HG03460 (cell line): ENCODE results near the gene TCL1B.
A peak's percentile ranks its signal among the peaks of the same experiment; 100 is the strongest.

ENCODE experiments used
- ATAC-seq: cut with Tn5 transposase; IDR thresholded peaks from one replicate; pipeline ENCODE4 v1.9.1; 2021; ENCODE audit not compliant: unreplicated experiment

TCL1B gene

GRCh38 chr14:95666450-95666849, 19.8 kb upstream of the TCL1B start:
- ATAC-seq, result no peak

DNA sequence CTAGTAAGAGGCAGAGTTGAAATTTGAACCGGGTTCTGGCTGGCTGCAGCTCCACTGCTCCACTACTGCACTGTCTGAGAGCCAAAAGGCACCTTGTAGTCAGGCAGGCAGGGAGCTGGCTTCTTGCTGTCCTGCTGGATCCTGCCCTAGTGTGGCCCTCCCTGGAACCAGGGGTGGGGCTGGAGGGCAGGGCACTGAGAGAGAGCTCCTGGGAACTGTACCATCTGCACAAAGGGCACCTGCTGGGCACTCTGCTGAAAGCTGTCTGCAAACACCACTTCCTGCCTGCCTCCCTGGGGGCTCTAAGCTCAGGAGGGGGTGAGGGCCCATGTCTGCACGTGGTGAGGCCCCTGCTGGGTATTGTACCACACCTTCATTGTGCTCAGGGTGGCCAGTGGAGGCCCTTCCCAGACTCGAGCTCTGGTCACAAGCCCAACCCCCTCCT, 19.0 kb upstream of the TCL1B start:
- no peak for ATAC-seq

- no peak for ATAC-seq
Observed at GRCh38 chr14:95668235-95668772, 17.9 kb upstream of the TCL1B start.

DNA sequence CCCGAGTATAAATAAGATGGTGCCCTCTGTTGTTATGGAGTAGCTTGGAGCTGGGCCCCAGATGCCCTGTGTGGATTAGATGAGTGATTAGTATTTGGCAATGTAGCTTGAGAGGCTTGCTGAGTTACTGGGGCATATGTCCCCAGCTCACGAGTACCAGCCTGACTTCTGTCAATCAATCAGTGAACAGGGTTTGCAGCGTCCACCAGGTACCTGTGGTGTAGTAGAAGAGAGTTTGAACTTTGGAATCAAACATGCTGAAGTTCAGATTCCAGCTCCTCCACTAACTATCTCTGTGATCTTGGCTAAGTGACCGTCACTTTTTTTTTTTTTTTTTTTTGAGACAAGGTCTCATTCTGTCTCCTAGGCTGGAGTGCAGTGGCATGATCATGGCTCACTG, 11.6 kb upstream of the TCL1B start:
- no peak for ATAC-seq

DNA sequence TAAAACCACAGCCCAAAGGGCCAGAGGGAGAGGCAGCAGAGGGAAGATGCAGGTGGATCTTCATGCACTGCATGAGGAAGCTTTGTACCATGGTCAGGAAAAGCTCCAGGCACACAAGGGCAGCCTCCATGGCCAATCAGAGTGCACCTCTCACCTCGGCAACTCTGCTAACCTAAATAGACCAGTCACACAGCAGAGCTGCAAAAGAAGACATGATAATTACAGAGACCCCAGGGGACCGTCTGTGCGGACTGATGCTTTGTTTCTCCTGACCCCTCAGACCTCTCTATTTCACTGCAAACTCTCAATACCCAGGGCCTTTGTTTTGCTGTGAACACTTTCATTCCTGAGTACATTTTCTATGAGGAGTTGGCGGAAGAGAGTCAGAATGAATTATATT, 10.7 kb upstream of the TCL1B start:
- ATAC-seq, result no peak

GRCh38 chr14:95677179-95677835, 8.9 kb upstream of the TCL1B start:
- ATAC-seq, result no peak

DNA sequence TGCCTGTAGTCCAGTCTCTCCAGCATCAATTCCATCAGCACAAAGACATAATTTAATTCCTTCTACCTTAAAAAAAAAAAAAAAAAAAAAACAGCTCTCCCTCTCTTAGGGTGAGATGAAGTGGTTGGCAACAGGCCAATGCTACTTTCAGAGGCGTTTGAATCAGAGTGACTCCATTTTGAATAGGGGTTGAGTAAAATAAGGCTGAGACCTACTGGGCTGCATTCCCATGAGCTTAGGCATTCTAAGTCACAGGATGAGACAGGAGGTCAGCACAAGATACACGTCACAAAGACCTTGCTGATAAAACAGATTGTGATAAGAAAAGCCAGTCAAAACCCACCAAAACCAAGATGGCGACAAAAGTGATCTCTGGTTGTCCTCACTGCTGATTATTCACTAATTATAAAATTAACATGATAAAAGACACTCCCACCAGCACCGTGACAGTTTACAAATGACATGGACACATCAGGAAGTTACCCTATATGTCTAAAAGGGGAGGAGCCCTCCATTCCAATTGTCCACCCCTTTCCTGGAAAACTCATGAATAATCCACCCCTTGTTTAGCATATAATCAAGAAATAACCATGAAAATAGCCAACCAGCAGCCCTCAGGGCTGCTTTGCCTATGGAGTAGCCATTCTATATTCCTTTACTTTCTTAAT, 6.9 kb upstream of the TCL1B start:
- ATAC-seq, result no peak

DNA sequence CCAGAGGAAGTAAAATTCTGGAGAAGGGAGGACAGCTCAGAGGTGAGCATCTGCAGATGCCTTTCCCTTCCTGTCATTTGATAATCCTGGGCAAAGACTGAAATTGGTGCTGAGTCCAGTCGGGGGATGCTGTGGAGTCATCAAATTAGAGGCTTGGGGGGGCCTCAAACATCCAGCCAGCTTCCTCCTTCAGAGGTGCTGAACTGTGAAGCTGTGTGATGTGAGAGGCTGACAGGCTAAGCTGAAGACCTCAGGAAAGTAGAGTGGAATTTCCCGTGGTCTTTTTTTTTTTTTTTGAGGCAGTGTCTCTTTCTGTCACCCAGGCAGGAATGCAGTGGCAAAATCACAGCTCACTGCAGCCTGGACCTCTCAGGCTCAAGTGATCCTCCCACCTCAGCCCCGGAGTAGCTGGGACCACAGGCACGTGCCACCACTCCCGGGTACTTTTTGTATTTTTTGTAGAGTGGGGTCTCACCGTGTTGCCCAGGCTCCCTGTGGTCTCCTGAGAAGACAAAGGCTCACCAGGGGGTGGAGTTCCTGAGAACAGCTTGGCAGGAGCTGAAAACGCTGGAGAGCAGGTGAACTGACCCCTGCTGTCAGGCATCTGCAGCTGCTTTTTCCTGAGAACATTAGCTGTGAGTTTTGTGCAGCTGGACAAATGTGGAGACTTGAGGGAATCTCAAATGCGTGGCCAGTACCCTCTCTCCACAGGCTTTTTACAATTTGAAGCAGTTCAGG, 6.1 kb upstream of the TCL1B start:
- peak; percentile 60 for ATAC-seq

GRCh38 chr14:95681153-95681552, 5.1 kb upstream of the TCL1B start:
- ATAC-seq, result no peak

- no peak for ATAC-seq
Observed at GRCh38 chr14:95683793-95684192, 2.4 kb upstream of the TCL1B start.

GRCh38 chr14:95686935-95687334, 709 bp downstream of the TCL1B start:
- ATAC-seq, result no peak

- ATAC-seq, result no peak
Observed at GRCh38 chr14:95689441-95689840, 3.2 kb downstream of the TCL1B start.

GRCh38 chr14:95690815-95691214, 4.6 kb downstream of the TCL1B start:
- no peak for ATAC-seq

- ATAC-seq, result no peak
Observed at GRCh38 chr14:95691591-95691990, 5.4 kb downstream of the TCL1B start.

DNA sequence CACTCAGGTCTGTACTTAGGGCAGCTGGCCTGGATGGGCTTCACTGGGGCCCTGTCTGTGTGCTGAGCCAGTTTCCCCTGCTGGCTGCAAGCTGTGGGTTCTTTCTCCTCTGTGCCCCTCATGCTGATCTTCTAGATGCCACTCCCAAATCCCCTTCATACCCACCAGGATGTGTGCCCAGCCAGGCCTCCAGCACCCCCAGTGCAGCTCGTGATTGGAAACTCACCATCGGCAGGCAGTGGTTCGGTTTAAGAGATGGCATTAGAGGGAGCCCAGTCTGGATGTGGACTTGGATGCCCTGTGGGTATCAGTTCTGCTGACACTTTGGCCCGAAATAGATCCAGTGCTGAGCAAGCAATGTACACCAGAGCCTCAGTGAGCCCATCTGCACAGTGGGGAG, 5.9 kb downstream of the TCL1B start:
- no peak for ATAC-seq

GRCh38 chr14:95695051-95695450, 8.8 kb downstream of the TCL1B start:
- ATAC-seq, result no peak

- no peak for ATAC-seq
Observed at GRCh38 chr14:95695913-95696312, 9.7 kb downstream of the TCL1B start.

DNA sequence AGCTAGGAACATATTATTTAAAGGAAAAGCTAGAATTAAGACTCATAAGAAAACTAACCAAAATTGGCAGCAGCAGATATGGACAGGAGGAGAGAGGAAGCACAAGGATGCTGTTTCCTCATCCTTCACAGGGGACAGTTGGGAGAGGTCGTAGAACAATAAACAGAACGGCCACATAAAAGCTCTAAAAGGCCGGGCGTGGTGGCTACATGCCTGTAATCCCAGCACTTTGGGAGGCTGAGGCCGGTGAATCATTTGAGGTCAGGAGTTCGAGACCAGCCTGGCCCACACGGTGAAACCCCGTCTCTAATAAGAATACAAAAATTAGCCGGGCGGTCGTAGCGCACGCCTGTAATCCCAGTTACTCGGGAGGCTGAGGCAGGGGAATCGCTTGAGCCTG, 10.5 kb downstream of the TCL1B start:
- no peak for ATAC-seq

- ATAC-seq, result peak; percentile 51
Observed at GRCh38 chr14:95697764-95698163, 11.5 kb downstream of the TCL1B start.

DNA sequence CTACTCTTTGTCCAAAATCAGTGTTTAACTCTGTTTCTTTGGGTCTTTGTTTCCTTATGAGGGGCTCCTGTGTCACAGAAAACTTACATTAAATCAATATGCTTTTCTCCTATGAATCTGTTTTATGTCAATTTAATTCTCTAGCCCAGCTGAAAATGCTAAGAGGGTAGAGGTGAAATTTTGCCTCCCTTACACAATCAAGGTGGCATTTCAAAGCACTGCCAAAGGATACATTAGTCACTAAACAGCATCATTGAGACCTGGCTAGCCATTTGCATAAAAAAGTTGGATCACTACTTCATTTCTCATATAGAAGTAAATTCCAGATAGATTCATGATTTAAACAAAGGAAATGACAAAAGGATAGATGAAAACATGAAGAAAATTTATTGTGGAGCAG, 12.1 kb downstream of the TCL1B start:
- ATAC-seq, result no peak

DNA sequence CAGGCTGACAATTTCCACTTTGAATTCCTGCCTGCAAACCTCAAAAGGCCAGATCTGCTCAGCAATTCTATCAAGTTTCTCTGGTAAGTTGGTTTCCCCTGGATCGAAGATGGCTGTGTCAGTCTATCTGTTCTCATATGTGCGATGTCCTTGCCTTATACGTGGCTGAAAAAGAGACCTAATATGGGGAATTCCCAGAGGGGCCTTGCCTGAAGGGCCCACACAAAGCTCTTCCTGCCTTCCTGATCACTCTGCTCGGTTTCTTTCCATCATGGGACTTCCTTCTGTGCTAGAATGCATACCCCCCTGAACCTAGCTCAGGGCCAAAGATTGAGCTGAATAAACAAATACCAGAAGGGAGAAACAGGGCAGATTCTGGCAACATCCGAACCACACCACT, 13.2 kb downstream of the TCL1B start:
- ATAC-seq, result peak; percentile 51
